Neural cell (in vitro differentiated cells): ENCODE results near the gene BTBD1. TPM values are rescaled to one million over a fixed set of nuclear protein-coding genes. Genes with fewer than 3 reads are reported as not detected.
"Not testable (repeated sequence)": the region's sequence is repeated elsewhere in the genome, so short reads cannot be mapped to it uniquely, and the experiment has no call there.

Source experiments
- H2AFZ ChIP-seq: fragments of 200-600, 300-800 bp; sonication (generic), shearing (Covaris generic); 2 replicates; pipeline ENCODE4 v1.6.0; 2014; ENCODE audit warnings: low read depth, mild to moderate bottlenecking, antibody characterized with exemption, low read length, moderate library complexity
- H3F3A ChIP-seq: fragments of 200-600 bp; shearing (Covaris generic); 2 replicates; pipeline ENCODE4 v1.6.1; 2016; ENCODE audit warnings: mild to moderate bottlenecking, moderate library complexity, mixed read lengths, antibody characterized with exemption, low read length; ENCODE audit not compliant: insufficient read depth, poor library complexity, severe bottlenecking
- H3K27ac ChIP-seq: fragments of 200-600, 300-800 bp; sonication (generic), shearing (Covaris generic); 2 replicates; pipeline ENCODE4 v1.5.1; 2014; ENCODE audit warnings: mild to moderate bottlenecking, low read length, moderate library complexity
- H3K27me3 ChIP-seq: fragments of 300-800, 200-600 bp; sonication (generic), shearing (Covaris generic); 2 replicates; pipeline ENCODE4 v1.6.0; 2014; ENCODE audit warnings: mild to moderate bottlenecking, low read depth, low read length, moderate library complexity; ENCODE audit not compliant: insufficient read depth
- H3K36me3 ChIP-seq: fragments of 300-800, 200-600 bp; sonication (generic), shearing (Covaris generic); 2 replicates; pipeline ENCODE4 v1.5.1; 2014; ENCODE audit warnings: mild to moderate bottlenecking, antibody characterized with exemption, low read length, moderate library complexity; ENCODE audit not compliant: insufficient read depth
- H3K4me2 ChIP-seq: fragments of 300-800, 200-600 bp; sonication (generic), shearing (Covaris generic); 2 replicates; pipeline ENCODE4 v1.6.0; 2014; ENCODE audit warnings: mild to moderate bottlenecking, low read length
- H3K4me3 ChIP-seq: fragments of 300-800, 200-600 bp; sonication (generic), shearing (Covaris generic); 2 replicates; pipeline ENCODE4 v1.5.1; 2014; ENCODE audit warnings: mild to moderate bottlenecking, low read length, moderate library complexity
- H3K79me2 ChIP-seq: fragments of 200-600 bp; shearing (Covaris generic); replicated peaks from 2 replicates; pipeline ENCODE4 v1.6.0; 2014; ENCODE audit warnings: mild to moderate bottlenecking, low read length, moderate library complexity; ENCODE audit not compliant: insufficient read depth
- H3K9ac ChIP-seq: fragments of 300-800, 200-600 bp; sonication (generic), shearing (Covaris generic); 2 replicates; pipeline ENCODE4 v1.6.1; 2016; ENCODE audit warnings: mild to moderate bottlenecking, low read length, mixed read lengths
- H3K9me2 ChIP-seq: fragments of 200-600 bp; shearing (Covaris generic); 2 replicates; pipeline ENCODE4 v1.6.1; 2016; ENCODE audit warnings: mild to moderate bottlenecking, low read length, mixed read lengths; ENCODE audit not compliant: insufficient read depth
- H3K9me3 ChIP-seq: fragments of 200-600, 300-800 bp; sonication (generic), shearing (Covaris generic); 2 replicates; pipeline ENCODE4 v1.6.1; 2016; ENCODE audit warnings: mild to moderate bottlenecking, mixed run types, low read length, moderate library complexity, mixed read lengths
- H4K20me1 ChIP-seq: fragments of 200-600 bp; shearing (Covaris generic); 2 replicates; pipeline ENCODE4 v1.6.1; 2016; ENCODE audit warnings: mild to moderate bottlenecking, mixed run types; ENCODE audit not compliant: insufficient read depth
- CTCF ChIP-seq: fragments of 450-650 bp; IDR thresholded peaks from 2 replicates; pipeline ENCODE4 v1.5.1; 2014; ENCODE audit warnings: antibody characterized with exemption, mild to moderate bottlenecking, moderate library complexity; ENCODE audit not compliant: poor library complexity, severe bottlenecking
- EP300 ChIP-seq: fragments of 450-650 bp; conservative IDR thresholded peaks from 2 replicates; pipeline ENCODE4 v1.6.1; 2014; ENCODE audit warnings: antibody characterized with exemption, mild to moderate bottlenecking, moderate library complexity; ENCODE audit not compliant: poor library complexity, severe bottlenecking
- MXI1 ChIP-seq: fragments of 450-650 bp; conservative IDR thresholded peaks from 2 replicates; pipeline ENCODE4 v1.6.1; 2014; ENCODE audit warnings: antibody characterized with exemption, mild to moderate bottlenecking; ENCODE audit not compliant: poor library complexity, severe bottlenecking
- RAD21 ChIP-seq: fragments of 450-650 bp; conservative IDR thresholded peaks from 2 replicates; pipeline ENCODE4 v1.6.1; 2014; ENCODE audit warnings: antibody characterized with exemption, mild to moderate bottlenecking, moderate library complexity
- SMC3 ChIP-seq: fragments of 450-650 bp; conservative IDR thresholded peaks from 2 replicates; pipeline ENCODE4 v1.6.1; 2014; ENCODE audit warnings: antibody characterized with exemption, mild to moderate bottlenecking, moderate library complexity; ENCODE audit not compliant: poor library complexity
- TAF1 ChIP-seq: IDR thresholded peaks from 2 replicates; pipeline ENCODE4 v1.6.1; 2012; ENCODE audit warnings: low read depth
- polyA plus RNA-seq: library from polyadenylated mRNA; depleted of rRNA; stranded (reverse); fragments of >200 nt; gene quantifications from 2 replicates; pipeline ENCODE4 v1.2.3, GENCODE V29; 2014
- TF ChIP-seq, protein P1 (sequence below): IDR thresholded peaks from 2 replicates; pipeline ENCODE4 v1.6.1; 2012; ENCODE audit warnings: borderline replicate concordance

BTBD1 gene
- polyA plus RNA-seq, 1 donor from 2014 or later: 153 TPM

DNA sequence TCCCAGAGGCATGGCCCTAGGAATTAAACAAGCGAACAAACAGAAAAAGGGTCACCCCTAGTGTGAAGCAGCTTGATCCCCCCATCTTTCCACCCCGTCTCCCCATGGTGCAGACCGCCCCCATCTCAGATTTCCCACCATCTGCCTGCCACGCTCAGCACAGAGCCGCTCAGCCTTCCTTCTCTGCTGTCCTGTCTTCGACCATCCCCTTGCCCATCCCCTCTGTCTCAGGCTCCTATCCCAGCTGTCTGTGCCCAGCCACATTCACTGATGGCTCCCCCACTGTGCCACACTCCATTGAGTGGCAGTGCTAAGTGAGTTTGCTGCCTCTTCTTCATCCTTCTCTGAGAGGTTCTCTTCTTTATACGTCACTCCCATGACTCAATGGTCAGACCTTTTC lies 11.7 kb upstream of the BTBD1 start:
- Histone ChIP-seq H2AFZ (no peak overlapping the region), H3K9ac (no peak overlapping the region), H3K9me3 (peaks cover 7% of the 10 kb centered on the region), H3F3A (no peaks in the 10 kb centered on the region), H4K20me1 (no peaks in the 10 kb centered on the region), H3K36me3 (no peaks in the 10 kb centered on the region), H3K9me2 (no peaks in the 10 kb centered on the region), H3K4me3 (no peak overlapping the region), H3K79me2 (no peaks in the 10 kb centered on the region), H3K27me3 (no peaks in the 10 kb centered on the region), H3K4me2 (no peak overlapping the region), H3K27ac (no peak overlapping the region)
- TF ChIP-seq CTCF (no peak), MXI1 (no peak), SMC3 (no peak), RAD21 (no peak)
- TF ChIP-seq, protein P1, sequence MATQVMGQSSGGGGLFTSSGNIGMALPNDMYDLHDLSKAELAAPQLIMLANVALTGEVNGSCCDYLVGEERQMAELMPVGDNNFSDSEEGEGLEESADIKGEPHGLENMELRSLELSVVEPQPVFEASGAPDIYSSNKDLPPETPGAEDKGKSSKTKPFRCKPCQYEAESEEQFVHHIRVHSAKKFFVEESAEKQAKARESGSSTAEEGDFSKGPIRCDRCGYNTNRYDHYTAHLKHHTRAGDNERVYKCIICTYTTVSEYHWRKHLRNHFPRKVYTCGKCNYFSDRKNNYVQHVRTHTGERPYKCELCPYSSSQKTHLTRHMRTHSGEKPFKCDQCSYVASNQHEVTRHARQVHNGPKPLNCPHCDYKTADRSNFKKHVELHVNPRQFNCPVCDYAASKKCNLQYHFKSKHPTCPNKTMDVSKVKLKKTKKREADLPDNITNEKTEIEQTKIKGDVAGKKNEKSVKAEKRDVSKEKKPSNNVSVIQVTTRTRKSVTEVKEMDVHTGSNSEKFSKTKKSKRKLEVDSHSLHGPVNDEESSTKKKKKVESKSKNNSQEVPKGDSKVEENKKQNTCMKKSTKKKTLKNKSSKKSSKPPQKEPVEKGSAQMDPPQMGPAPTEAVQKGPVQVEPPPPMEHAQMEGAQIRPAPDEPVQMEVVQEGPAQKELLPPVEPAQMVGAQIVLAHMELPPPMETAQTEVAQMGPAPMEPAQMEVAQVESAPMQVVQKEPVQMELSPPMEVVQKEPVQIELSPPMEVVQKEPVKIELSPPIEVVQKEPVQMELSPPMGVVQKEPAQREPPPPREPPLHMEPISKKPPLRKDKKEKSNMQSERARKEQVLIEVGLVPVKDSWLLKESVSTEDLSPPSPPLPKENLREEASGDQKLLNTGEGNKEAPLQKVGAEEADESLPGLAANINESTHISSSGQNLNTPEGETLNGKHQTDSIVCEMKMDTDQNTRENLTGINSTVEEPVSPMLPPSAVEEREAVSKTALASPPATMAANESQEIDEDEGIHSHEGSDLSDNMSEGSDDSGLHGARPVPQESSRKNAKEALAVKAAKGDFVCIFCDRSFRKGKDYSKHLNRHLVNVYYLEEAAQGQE: no peak

GRCh38 chr15:83077491-83078230 lies 10.6 kb upstream of the BTBD1 start:
- no peak overlapping the region for H2AFZ ChIP-seq
- H3K9ac ChIP-seq: no peak overlapping the region
- H3K27me3 ChIP-seq: no peaks in the 10 kb centered on the region
- no peaks in the 10 kb centered on the region for H4K20me1 ChIP-seq
- H3K9me2 ChIP-seq: no peaks in the 10 kb centered on the region
- no peak overlapping the region for H3K4me2 ChIP-seq
- H3K27ac ChIP-seq: no peak overlapping the region
- H3K9me3 ChIP-seq: peaks cover 7% of the 10 kb centered on the region
- H3F3A ChIP-seq: no peaks in the 10 kb centered on the region
- TF ChIP-seq MXI1: no peak
- no peak for TF ChIP-seq RAD21
- no peak for TF ChIP-seq CTCF
- no peak for TF ChIP-seq EP300
- no peak for TF ChIP-seq TAF1
- TF ChIP-seq, protein P1: no peak
- no peak overlapping the region for H3K4me3 ChIP-seq
- no peaks in the 10 kb centered on the region for H3K79me2 ChIP-seq
- no peaks in the 10 kb centered on the region for H3K36me3 ChIP-seq

GRCh38 chr15:83069211-83069642 lies 2.2 kb upstream of the BTBD1 start:
- not testable (repeated sequence) for H3K9me2 ChIP-seq, H3K36me3 ChIP-seq, H3K9me3 ChIP-seq, H4K20me1 ChIP-seq, H3K4me2 ChIP-seq, H3K27ac ChIP-seq, H3F3A ChIP-seq, H3K27me3 ChIP-seq, H2AFZ ChIP-seq, H3K9ac ChIP-seq, H3K4me3 ChIP-seq
- H3K79me2 ChIP-seq: peaks cover 20% of the 10 kb centered on the region
